Liver (tissue), 8 donors: Measurements from ENCODE around the gene RMP24.

Experiments
- DNase-seq: peaks from one replicate; pipeline ENCODE4 v3.0.0-alpha.2; 2017; ENCODE audit warnings: low spot score
- H3K27ac ChIP-seq, 2 donors: one replicate each; pipeline ENCODE4 v1.7.0; 2013; ENCODE audit warnings: inconsistent platforms in 2 of 2, low read length in 2 of 2, control low read depth in 1 of 2, low read depth in 1 of 2, mild to moderate bottlenecking in 1 of 2
- H3K27me3 ChIP-seq, 4 donors: one replicate each; pipeline versions ENCODE4 v1.6.1 to v1.7.0; 2013; ENCODE audit warnings: low read length in 3 of 4, inconsistent platforms in 1 of 4, mild to moderate bottlenecking in 1 of 4, moderate library complexity in 1 of 4; ENCODE audit not compliant: control insufficient read depth in 4 of 4, insufficient read depth in 4 of 4
- H3K36me3 ChIP-seq, 4 donors: one replicate each; pipeline versions ENCODE4 v1.6.1 to v1.7.0; 2013; ENCODE audit warnings: low read length in 3 of 4, mild to moderate bottlenecking in 3 of 4, low read depth in 1 of 4, moderate library complexity in 1 of 4; ENCODE audit not compliant: control insufficient read depth in 4 of 4, insufficient read depth in 3 of 4
- H3K4me1 ChIP-seq, 4 donors: one replicate each; pipeline versions ENCODE4 v1.6.1 to v1.7.0; 2013; ENCODE audit warnings: low read length in 3 of 4, mild to moderate bottlenecking in 3 of 4, moderate library complexity in 1 of 4; ENCODE audit not compliant: control insufficient read depth in 4 of 4, insufficient read depth in 4 of 4
- H3K4me3 ChIP-seq, 3 donors: one replicate each; pipeline versions ENCODE4 v1.6.1 to v1.7.0; 2013; ENCODE audit warnings: low read length in 3 of 3, control low read depth in 1 of 3, low read depth in 1 of 3, mild to moderate bottlenecking in 1 of 3
- H3K9ac ChIP-seq, 2 donors: one replicate each; pipeline ENCODE4 v1.7.0; 2013; ENCODE audit warnings: low read length in 2 of 2, mild to moderate bottlenecking in 2 of 2, moderate library complexity in 2 of 2, control low read depth in 1 of 2, low read depth in 1 of 2
- H3K9me3 ChIP-seq, 4 donors: one replicate each; pipeline versions ENCODE4 v1.6.1 to v1.7.0; 2013; ENCODE audit warnings: low read length in 3 of 4; ENCODE audit not compliant: control insufficient read depth in 4 of 4
- ATF3 ChIP-seq: IDR thresholded peaks from 2 replicates; pipeline ENCODE4 v1.6.1; 2016; ENCODE audit warnings: antibody characterized with exemption
- CTCF ChIP-seq: fragments of 150-350 bp; IDR thresholded peaks from 2 replicates; pipeline ENCODE4 v1.5.1; 2017; ENCODE audit warnings: improper control_type of control experiment, low read depth, low read length; ENCODE audit not compliant: missing input control
- EGR1 ChIP-seq, 2 donors: IDR thresholded peaks; 2 replicates each; pipeline ENCODE4 v1.6.1; 2016 to 2018; ENCODE audit warnings: antibody characterized with exemption in 2 of 2, low read depth in 2 of 2
- FOXA1 ChIP-seq: IDR thresholded peaks from 2 replicates; pipeline ENCODE4 v1.6.1; 2016; ENCODE audit warnings: antibody characterized with exemption
- FOXA2 ChIP-seq: IDR thresholded peaks from 2 replicates; pipeline ENCODE4 v1.6.1; 2016; ENCODE audit warnings: antibody characterized with exemption
- GABPA ChIP-seq, 2 donors: IDR thresholded peaks in 1 of 2; conservative IDR thresholded peaks in 1 of 2; 2 replicates each; pipeline ENCODE4 v1.6.1; 2016; ENCODE audit warnings: antibody characterized with exemption in 2 of 2, mild to moderate bottlenecking in 1 of 2, moderate library complexity in 1 of 2
- HNF4A ChIP-seq, 2 donors: conservative IDR thresholded peaks; 2 replicates each; pipeline ENCODE4 v1.6.1; 2016; ENCODE audit warnings: antibody characterized with exemption in 2 of 2, mild to moderate bottlenecking in 2 of 2
- HNF4G ChIP-seq: IDR thresholded peaks from 2 replicates; pipeline ENCODE4 v1.6.1; 2016; ENCODE audit warnings: antibody characterized with exemption
- JUND ChIP-seq, 2 donors: IDR thresholded peaks; 2 replicates each; pipeline ENCODE4 v1.6.1; 2016; ENCODE audit warnings: antibody characterized with exemption in 2 of 2
- MAX ChIP-seq: IDR thresholded peaks from 2 replicates; pipeline ENCODE4 v1.6.1; 2016; ENCODE audit warnings: antibody characterized with exemption
- NR2F2 ChIP-seq: IDR thresholded peaks from 2 replicates; pipeline ENCODE4 v1.6.1; 2016; ENCODE audit warnings: antibody characterized with exemption
- RAD21 ChIP-seq, 2 donors: IDR thresholded peaks; 2 replicates each; pipeline ENCODE4 v1.6.1; 2016; ENCODE audit warnings: antibody characterized with exemption in 2 of 2, mild to moderate bottlenecking in 2 of 2
- REST ChIP-seq: IDR thresholded peaks from 2 replicates; pipeline ENCODE4 v1.6.1; 2016; ENCODE audit warnings: antibody characterized with exemption, mild to moderate bottlenecking
- RXRA ChIP-seq, 2 donors: IDR thresholded peaks; 2 replicates each; pipeline ENCODE4 v1.6.1; 2017 to 2018; ENCODE audit warnings: antibody characterized with exemption in 2 of 2, mild to moderate bottlenecking in 1 of 2
- SP1 ChIP-seq: IDR thresholded peaks from 2 replicates; pipeline ENCODE4 v1.6.1; 2018; ENCODE audit warnings: antibody characterized with exemption, mild to moderate bottlenecking
- TAF1 ChIP-seq: conservative IDR thresholded peaks from 2 replicates; pipeline ENCODE4 v1.6.1; 2016; ENCODE audit warnings: antibody characterized with exemption, mild to moderate bottlenecking
- YY1 ChIP-seq: IDR thresholded peaks from 2 replicates; pipeline ENCODE4 v1.6.1; 2016; ENCODE audit warnings: antibody characterized with exemption, mild to moderate bottlenecking
- ZBTB33 ChIP-seq: IDR thresholded peaks from 2 replicates; pipeline ENCODE4 v1.6.1; 2016; ENCODE audit warnings: antibody characterized with exemption
- WGBS: extraction: QIAGEN DNeasy Blood & Tissue Kit; methylation state at CpG from one replicate; pipeline ENCODE4 v1.1.7; 2013; 5-methylcytosine and 5-hydroxymethylcytosine counted together
- donor health status: healthy.
- donor health status: healthy.
- donor health status: healthy.
- donor health status: healthy.
- donor health status: healthy.

The RMP24 gene

GRCh38 chr18:35956226-35956625 is 16.3 kb upstream of the RMP24 start:
- 88% methylated on average over 3 of the region's 3 CpGs for WGBS

More at GRCh38 chr18:35956226-35956625, 16.3 kb upstream of the RMP24 start:
- no peaks in the 10 kb centered on the region for H3K36me3 ChIP-seq
- no peak overlapping the region for H3K4me3 ChIP-seq
- H3K27me3 ChIP-seq: peaks cover 0 to 2% (median 0%) of the 10 kb centered on the region in 4 donors
- H3K4me1 ChIP-seq: no peaks in the 10 kb centered on the region
- no peak overlapping the region for H3K9ac ChIP-seq
- no peak for DNase-seq
- H3K27ac ChIP-seq: no peak overlapping the region
- no peaks in the 10 kb centered on the region for H3K9me3 ChIP-seq
- TF ChIP-seq EGR1 (IDR thresholded peaks at IDR 0.05; ENCODE audit: low read depth in 2 of 2) (no peak), HNF4A (conservative IDR thresholded peaks at IDR 0.05) (no peak), GABPA (IDR thresholded peaks at IDR 0.05 in 1 of 2, conservative IDR thresholded peaks at IDR 0.05 in 1 of 2) (no peak), NR2F2 (no peak), REST (no peak), ZBTB33 (no peak), JUND (IDR thresholded peaks at IDR 0.05) (no peak), SP1 (no peak), MAX (no peak), RXRA (IDR thresholded peaks at IDR 0.05) (no peak), YY1 (no peak), RAD21 (IDR thresholded peaks at IDR 0.05) (no peak), TAF1 (no peak), HNF4G (no peak), CTCF (no peak), FOXA2 (no peak), FOXA1 (no peak), ATF3 (no peak)
